Activated T-cell treated with anti-CD3 and anti-CD28 coated beads for 24 hours (primary cell): Measurements from ENCODE around the gene RAB44.

Source experiments
- DNase-seq: peaks from one replicate; pipeline ENCODE4 v3.0.0-alpha.2; 2020; ENCODE audit warnings: low read depth

RAB44 gene

DNA sequence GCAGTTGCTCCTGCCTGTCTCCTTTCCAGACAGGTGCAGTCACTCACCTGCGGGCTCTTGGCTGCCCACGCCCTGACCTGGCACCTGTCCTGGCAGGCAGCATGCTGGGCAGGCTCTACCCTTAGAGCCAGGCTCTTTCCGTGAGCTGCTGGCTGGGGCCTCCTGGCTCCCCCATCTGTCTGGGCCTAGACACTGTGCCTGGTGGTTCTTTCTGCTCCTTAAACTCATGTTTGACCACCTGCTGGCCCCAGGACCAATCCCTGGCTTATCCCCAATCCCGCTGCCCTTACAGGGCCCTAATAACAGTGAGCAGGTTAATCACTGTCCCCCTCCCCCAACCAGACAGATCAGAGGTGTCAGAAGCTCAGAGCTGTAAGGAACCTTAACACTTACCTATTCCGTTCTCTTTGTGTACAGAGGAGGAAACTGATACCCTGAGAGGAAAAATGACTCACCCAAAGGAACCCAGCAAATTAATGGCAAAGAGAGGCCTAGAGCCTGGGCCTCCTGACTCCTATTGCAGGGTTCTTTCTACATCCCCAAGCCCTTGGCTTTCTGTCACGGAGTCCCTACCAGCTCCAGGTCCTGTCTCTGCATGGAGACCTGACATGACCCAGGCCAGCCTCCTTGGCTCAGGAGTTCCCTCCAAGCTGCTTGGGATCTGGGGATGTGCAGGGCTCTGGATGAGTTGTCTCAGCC lies 54.7 kb downstream of the RAB44 start:
- DNase-seq: no peak

DNA sequence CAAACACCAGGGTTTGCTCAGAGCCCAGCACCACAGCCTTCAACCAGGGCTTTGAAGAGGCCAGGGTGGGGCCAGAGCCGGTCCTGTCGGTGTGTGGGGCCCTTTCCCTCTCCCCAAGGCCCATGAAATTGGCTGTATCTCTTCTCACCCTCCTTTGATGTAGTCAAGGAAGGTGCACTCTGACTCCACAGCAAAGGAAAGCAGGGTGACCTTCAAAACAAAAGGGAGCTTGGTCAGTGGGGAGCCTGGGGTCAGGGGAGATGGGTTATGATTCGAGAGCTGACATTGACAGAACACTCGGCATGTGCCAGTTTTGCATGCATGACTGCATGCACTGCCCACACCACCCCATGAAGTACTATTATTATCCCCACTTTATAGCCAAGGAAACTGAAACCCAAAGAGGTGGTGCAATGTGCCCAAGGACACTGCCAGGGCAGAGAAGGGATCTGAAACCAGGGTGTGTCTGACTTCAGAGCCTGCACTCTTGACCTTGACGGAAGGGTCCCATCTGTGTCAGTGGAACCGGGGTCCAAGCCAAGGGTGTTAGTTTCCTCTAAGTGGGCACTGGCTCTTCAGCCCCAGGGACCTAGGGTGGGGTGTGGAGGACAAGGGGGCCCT lies 55.4 kb downstream of the RAB44 start:
- no peak for DNase-seq

DNA sequence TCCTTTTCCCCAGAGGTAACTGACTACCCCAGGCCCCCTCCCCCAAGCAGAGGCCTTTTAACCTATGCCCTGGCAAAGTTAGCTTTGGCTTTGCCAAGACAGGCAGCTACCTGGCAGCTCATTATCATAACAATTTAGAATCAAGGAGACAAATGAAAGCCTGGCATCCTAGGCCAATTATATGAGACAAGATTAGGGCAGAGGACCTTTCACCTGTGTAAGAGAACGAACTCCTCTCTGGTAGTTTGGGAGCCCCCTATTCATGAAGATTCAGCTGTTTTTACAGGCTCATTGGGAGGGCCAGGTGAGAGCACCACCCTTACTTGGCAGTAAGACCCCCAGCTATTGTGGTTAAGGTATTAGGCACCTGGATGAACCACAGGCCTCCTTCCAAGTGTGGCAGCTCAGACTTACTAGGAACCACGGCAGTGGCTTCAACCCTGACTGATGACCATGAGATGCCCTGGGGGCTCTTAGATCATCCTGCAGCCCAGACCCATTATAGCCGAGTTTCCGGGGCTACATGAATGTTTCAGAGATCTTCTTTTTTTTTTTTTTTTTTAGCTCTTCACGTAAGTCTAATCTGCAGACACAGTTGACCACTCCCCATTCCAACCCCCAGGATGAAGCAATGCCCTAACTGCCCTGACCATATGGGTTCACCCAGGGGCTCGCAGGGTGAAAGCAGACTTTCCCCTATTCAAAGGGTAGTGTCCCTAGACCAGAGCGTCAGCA lies 56.2 kb downstream of the RAB44 start:
- no peak for DNase-seq

DNA sequence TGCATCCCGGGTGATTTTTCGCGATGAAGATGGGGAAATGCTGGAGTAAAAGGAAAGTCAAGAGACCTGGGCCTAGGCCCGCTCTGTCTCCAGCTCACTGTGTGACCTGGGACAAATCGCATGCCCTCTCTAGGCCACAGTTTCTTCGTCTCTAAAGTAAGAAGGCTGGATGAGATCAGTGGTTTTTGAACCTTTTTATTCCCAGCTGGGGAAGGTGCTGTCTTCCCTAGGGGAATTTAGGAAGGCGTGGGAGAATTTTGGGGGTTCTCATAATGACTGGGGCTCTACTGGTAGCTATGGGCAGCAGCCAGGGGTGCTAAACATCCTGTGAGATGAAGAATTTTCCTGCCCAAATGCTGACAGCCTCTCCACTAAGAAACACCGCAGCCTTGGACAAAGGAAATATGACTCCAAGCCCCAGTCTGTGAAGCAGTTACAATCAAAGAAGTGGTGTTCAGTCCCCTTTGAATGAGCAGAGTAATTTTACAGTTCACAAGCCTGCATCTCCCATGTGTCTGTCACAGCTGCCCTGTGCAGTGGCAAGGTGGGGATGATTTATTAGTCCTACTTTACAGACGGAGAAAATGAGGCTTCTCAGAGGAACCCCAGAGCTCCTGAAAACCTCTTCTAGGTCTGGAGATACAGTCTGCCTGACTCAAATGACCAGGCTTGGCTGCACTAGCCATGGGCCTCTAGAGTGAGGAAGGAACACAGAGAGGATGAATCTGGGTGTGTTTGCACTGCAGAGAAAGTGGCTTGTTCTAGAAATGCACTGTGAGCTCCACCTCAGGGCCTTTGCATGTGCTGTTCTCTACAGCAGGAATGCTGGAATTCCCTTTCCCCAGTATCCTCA lies 57.2 kb downstream of the RAB44 start:
- DNase-seq: no peak

DNA sequence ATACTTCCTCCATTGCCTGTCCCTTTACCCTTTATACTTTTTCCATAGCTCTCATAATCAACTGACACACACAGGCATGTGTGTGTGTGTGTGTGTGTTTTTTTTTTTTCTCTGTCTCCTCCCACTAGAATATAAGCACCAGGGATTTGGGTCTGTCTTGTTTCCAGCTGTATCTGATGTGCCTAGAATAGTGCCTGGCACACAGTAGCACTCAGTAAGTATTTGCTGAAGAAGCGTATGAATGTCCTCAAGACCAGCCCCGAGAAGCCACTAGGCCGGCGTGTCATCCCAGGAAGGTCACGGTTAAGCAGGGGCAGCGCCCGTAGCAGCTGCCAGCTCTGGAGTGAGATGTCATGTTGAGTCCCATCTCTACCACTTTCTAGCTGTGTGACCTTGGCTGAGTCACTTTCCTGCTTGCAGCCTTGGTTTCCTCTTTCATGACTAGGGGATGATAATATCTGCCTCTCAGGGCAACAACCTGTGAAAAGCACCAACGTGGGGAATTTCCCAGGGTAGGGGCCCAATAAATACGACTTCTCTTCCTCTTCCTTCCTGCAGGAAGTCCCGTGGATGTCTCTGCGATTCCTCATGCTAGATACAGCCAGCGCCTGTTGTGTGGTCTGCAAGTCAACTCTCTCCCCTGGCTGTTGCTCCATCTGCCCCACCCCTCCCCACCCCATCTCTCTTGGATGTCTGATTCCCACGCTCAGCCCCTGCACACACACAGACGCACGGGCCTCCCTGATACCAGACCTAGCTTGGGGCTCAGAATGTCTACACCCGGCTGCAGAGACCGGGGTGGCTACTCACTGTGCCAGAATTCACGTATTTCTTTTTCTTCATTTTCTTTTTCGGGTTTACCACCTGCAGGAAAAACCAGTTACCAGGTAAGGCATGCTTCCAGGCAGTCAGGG lies 58.1 kb downstream of the RAB44 start:
- peak; percentile 75 for DNase-seq

DNA sequence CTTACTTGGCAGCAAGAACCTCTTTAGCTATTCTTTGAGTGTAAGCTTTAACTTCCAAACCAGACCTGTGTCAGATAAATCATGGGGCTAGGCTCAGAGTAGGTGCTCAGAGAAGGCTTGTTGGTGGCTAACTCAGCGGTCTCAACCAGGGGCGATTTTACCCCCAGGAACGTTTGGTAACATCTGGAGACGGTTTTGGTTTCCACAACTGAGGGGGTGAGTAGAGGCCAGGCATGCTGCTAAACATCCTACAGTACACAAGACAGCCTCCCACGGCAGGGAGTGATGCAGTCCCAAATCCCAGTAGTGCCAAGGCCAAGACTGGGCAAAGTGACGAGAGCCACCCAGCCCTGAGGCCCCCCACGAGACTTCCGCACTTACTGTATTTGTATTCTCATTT lies 59.2 kb downstream of the RAB44 start:
- no peak for DNase-seq

DNA sequence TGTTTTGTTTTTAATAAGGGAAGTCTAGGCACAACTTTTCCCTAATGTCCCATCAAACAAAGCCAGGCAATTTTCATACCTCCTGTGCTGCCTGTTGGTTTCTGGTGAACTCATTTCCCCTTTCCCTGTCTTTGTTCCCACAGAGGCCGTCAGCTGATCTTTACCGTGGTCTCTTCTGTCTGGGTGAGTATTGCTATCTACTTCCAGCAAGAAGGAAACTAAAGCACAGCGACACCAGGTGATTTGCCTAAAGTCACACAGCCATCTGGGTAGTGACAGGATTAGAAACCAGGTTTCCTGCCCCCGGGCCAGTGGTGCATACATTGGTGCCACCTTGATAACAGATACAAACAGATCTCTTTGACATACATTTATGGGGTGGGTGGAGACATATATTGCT lies 59.6 kb downstream of the RAB44 start:
- DNase-seq: no peak

DNA sequence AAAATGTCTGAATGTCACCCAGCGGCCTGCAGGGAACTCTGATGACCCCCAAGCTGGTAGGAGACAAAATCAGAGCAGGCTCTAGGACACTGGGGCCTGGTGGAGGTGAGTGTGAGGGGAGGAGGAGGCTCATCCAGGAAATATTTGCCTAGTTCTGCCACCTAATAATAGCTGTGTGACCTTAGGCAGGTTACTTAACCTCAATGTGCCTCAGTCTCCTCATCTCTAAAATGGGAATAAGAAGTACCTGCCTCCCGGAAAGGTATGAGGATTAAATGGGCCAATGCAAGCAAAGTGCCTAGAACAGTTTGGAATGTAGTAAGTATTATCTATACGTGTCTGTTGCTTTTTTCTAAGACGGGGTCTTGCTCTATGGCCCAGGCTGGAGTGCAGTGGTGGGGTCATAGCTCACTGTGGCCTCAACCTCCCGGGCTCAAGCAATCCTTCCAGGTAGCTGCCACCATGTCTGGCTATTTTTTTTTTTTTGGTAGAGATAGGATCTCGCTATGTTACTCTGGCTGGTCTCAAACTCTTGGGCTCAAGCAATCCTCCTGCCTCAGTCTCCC lies 60.4 kb downstream of the RAB44 start:
- DNase-seq: no peak

DNA sequence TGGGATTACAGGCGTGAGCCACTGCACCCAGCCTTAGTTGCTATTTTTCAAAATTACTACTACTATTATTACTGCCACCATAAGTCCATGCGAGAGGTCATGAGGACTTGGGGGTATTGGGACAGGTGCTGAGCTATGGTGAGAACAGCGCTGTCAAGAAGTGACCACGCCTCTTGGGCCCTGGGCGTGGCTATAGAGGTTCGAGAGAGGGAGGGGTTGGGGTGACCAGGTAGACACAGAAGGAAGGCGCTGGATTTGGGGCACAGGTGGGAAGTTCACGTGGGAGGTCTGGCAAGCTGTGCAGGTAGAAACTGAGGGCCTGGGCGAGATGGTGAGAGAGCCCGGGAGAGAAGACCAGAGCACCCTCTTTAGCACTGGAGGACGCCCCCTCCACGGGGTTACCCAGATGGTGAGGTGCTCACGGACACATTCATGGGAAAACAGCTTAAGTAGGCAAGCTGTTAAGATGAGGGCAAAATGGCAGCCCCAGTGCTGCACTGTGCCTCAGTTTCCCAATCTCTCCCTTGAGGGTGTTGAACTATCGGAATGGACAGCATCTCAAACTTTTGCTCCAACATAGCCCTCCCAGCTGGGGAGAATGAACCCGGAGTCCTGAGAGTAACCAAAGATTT lies 61.0 kb downstream of the RAB44 start:
- DNase-seq: no peak

DNA sequence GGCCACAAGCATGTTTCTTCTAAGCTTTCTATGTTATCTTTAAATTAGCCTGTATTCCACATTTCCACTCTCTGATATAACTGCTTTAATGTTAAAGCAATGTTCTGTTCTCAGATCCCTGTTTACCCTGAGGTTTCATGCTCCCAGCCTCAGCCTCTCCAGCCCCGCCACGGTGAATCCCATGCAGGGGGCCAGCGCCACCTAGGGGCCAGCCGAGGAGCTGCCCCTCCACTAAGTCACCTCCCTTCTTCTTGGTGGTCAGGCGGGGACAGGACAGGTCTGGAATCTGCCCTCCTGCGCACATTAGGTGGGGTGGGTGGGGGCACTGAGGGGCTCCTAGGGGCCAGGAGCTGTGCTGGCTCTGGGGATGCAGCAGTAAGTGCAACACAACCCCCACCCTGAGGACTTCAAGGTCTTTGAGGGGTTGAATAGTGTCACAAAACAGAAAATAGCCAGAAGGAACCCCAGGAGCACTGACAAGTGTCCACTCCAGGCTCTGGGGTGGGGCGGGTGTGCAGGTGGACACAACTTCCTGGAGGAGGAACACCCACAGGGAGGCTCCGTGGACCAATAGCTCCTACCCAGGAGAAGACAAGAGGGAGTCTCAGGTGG lies 61.6 kb downstream of the RAB44 start:
- peak; percentile 74 for DNase-seq

DNA sequence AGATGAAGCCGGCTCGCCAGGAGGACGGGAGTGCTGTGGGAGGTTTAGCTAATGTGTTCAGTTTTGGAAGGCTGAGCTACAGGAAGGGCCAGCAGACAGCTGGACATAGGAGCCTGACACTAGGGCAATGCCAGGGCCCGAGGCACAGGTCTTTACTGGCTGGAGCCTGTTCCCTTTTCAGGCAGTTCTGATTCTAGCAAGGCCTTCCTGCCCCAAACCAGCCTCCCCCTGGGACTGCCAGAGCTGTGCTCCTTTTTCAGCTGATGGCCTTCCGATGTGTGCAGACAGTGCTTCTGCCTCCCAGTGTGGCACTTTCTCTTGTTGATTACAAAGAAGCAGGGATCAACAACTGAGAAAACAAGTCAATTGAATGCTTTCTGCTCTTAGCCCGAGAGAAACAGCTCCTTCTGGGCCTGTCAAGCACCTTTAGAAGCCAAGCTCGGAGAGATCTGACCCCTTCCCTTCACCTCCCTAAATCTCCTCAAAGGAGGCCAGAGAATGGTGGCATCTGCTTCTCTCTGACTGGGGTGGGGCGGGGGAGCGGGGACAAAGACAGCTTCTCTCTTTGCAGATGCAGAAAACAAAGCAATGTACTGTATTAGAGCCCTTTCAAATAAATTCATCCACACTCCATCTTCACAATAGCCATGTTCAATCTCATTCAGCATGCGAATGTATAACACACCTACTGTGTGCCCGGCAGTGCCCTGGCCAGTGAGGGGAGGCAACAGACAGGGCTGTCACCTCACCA lies 63.2 kb downstream of the RAB44 start:
- DNase-seq: no peak

DNA sequence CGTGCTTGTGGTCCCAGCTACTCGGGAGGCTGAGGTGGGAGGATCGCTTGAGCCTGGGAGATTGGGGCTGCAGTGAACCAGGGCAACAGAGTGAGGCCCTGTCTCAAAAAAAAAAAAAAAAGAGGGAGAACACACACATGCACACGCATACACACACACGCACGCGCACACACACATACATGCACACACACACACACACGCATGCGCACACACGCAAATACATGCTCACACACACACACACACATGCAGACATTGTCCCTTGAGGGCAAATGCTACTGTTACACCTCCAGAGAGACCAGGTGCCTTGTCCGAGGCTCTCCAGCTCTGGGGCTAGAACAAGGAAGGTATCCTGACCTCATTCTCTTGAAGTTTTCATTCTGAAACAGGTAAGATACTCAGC lies 64.5 kb downstream of the RAB44 start:
- no peak for DNase-seq

DNA sequence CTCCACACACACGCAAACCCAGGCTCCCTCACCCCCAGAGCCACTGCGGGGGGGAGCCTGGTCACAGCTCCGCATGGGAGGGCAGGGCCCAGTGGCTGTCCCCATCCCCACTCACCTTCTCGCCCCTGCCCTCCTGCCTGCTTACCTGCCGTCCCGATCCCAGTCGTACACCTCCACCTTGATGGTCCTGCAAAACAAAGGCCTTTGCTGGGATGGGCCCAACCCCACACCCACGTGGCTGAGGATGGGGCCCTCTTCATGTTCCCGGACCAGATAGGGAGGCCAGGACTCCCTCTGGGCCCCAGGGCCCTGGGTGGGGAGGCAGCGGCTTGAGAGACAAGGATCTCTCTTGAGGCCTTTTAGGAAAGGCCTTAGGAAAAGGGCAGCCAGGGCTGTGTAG lies 67.6 kb downstream of the RAB44 start:
- DNase-seq: no peak

DNA sequence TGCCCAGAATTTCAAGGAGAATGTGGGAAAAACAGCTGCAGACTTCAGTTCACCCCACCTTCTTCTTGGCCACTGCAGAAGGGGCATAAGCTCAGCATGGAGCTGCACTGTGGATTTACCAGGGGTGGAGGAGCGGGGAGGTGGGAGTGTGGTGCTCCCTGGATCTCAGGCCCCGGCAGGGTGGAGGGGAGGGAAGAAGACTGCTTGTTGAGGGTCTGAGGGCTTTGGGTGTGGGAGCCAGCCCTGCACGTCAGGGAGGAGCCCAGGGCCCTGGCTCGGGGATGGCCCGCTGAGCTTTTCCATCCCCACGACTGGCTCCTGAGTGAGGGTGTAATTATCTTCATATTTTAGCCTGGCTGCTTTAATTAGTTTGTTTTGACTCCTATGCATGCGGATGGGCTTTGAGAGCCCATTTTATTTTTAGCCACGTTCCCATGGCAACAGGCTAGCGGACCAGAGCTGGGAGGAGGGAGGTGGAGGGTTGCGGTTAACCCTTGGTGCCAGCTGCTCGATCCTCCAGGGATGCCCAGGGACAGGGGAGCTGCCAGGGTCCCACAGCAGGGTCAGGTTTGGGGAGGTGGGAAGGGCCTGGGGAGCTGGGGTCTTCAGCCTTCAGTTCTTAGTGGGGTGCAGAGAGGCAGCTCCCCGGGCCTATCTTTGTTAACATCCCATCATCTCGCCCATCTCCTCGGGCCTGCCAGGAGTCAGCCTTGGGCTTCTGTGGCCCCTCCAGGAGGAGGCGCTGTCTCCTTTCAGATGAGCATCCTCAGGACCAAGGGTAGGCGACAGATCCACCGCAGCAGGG lies 68.2 kb downstream of the RAB44 start:
- DNase-seq: peak; percentile 72

DNA sequence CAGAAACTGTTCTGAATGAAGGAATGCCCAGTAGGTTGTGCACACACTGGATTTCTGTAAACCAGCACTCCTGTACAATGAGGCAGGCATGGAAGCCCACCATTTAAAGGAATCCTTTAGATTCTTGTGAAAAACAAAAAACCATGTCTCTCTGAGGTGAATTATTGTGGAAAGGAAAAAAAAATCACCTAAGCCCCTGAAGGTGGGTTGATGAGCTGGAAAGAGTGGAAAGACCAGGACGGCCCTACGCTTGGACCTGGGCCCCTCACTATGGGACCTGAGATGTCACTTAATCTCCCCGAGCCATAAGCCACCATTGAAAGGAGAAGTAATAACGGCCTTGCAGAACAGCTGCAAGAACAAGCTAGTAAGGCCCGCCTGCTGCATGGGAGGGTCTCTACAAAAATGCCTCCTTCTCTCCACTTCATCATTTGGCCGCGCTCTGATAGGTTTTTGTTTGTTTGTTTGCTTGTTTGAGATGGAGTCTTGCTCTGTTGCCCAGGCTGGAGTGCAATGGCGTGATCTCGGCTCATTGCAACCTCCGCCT lies 68.8 kb downstream of the RAB44 start:
- DNase-seq: no peak

DNA sequence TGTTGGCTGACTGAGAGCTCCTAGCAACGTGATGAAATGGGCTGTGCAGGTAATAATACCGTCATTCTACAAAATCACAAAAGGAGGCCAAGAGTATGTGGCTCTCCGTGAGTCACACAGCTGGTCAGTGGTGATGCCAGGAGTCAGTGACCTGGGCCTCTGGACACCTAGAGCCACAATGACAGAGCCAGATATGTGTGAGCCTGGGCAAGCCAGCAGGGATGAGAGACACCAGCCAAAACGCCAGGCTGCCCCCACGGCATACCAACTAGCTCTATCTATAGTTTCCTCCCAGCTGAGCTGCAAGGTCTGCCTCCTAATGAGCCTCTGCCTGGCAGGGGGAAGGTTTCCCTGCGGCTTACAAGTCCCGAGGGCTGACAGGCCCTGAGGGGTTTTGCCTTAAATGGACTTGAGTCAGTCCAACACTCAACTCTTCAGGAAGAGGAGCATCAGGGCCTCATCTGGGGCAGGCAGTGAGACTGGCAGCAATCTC lies 71.6 kb downstream of the RAB44 start:
- no peak for DNase-seq

DNA sequence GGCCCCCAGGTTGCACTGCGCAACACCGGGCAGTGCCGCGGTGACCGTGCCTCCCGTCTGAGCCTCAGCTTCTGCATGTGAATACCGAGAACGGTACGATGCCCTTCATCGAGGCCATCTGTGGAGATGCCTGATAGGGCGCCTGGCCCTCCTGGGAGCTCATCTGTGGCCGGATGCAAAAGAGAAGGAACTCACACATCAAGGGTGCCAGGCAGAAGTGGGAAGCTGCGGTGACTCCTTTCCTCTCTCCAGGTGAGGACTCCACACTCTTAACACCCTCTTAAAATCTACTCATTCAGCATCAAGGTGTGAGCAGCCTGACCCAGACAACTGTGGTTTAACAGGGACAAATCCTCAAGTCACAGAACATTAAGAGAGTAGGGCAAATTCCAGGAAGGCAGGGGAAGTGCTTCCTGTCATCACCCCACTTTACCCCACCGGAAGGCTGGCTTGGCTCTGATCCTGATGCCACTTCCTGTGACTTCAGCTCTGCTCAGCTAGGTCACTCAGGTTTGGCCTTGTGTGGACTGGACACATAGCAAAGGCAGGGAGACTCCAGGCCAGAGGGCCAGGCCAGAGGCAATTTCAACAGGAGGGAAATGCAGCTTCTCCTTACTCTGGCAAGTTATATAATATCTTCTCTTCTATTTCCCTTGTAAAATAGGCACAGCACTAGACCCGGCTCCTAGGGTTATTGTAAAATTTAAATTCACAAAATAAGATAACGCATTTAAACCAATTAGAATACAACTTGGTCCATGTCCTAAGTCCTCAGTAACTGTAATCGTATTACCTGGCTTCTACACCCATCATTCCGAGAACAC lies 72.3 kb downstream of the RAB44 start:
- DNase-seq: no peak
